Measurements from ENCODE around the gene WNT2B.
A peak's percentile ranks its signal among the peaks of the same experiment; 100 is the strongest.
"Not testable (repeated sequence)": the region's sequence is repeated elsewhere in the genome, so short reads cannot be mapped to it uniquely, and the experiment has no call there.

The WNT2B gene

DNA sequence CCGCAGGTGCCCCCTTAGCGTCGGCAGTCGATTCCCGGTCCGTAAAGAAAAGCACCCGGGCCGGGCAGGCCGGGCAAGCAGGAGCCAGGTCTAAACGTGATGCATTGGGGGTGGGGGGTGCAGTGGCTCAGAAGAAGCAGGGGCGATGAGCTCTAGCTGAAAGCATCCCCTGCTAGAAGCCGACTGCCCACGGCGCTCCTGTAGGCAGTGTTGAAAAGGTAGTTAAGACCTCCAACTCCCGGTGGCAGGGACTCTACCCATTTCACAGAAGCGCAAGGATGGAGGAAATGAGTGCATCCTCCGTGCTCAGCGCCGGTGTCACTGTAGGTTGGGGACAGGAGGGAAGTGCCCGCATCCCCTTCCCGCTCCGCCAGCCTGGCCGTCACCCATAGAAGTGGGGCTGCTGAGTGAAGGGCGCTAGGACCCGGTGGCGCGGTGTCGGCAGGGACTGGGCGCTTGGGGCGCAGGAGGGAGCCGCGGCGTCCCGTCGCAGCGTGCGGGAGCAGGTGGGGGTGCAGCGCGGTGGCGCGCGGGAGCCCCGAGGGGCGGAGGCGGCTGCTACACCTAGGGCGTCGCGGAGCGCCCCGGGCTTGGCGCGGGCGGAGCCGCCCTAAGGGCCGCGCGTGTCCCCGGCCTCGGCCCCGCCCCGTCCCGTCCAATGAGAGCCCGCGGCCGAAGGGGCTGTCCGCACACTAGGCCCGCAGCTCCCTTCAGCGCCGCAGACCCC, at the start of gene WNT2B:
Gene WNT2B, plus strand, starts transcription at position 688 of the 727 bp plus-strand sequence. CDS start 298 bp downstream, outside the sequence.
- DNase-seq: no peak

DNA sequence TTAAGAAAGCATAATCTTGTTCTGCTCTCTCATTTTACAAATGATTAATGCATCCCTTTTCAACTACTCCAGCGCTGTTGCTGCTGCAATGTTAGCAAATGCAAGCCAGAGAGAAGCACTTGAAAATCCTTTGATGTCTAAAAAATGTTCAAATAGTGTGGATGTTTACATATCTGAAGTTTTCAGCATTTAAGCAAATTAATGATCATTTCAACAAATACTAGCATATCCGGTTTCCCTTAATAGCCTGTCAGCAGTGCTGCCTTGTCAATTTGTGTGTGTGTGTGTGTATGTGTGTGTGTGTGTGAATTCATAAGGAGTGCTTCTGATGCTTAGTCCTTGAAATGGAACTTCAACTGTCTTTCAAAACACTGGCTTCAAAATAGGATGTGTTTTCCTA, 48.1 kb upstream of the WNT2B start:
- no peak for DNase-seq

DNA sequence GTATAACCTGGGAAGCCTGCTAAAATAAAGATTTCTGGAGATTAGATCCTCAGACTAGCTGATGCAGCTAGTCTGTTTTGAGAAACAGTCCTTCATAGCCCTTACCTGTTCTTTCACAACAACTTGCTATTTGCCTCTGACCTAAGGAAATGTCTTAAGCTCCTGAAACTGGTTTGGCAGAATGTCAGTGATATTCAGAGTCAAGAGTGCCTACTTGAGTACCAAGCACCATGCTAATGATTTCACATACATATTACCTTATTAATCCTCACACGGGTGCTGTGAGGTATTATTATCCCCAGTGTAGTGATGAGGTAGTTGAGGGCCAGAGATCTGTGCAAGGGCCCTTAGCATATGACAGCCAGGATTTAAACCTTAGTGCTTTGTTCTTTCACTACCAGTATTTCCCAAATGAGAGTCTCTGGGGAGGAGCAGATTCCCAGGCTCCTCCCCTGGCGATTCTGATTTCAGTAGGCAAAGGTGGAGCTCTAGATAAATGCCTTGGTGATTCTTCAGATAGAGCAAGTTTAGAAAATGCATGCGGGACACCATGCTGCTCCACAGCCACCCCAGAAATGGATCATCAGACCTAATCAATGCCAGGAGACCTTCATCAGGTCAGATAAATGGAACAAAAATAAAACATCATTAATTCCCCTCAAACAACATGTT, 47.4 kb upstream of the WNT2B start:
- DNase-seq: no peak

GRCh38 chr1:112462953-112463279, 45.8 kb upstream of the WNT2B start:
- no peak for DNase-seq

DNA sequence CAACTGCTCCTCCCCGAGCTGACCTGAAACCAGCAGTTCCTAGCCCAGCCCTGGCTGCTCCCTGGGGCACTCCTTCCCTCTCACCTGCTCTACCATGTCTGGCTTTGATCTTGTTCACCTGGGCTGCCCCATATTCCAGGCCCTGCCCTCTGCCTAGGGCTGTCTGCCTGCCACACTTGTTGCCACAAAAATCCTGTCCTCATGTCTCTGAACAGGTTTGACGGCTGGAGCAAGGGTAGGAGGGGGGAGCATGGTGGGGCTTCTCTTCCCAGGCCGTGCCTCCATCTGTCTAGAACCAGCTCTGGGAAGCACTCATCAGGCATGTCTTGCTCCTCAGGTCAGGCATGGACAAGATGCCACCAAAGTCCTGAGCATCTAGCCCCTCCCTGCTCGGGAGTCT, 44.3 kb upstream of the WNT2B start:
- DNase-seq: no peak

- DNase-seq: no peak
Observed at GRCh38 chr1:112465122-112465521, 43.6 kb upstream of the WNT2B start.

DNA sequence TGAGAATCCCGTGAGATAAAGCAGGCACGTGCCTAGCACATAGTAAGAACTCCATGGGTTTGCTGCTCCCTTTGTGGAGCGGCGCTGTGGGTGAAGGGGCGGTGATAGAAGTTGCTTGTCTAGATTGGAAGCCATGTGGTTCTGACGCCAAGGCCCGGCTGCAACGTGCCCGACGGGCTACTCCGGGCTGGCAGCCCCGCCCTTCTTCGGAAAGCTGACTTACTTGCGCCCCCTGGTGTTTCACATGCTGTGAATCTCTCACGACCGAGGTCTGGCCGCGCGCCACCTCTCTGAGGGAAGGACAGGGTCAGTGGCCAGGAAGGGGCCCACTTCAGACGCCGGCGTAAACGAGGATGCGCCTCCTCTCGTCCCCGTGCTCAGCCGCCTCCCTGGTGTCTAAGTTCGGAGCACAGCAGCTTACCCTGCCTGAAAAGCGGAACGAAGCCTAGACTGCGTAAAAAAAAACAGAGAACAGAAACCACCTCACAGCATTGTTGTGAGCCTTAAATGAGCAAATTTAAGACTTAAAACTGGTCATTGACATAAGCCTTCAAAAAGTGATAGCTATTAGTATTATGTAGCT, 42.6 kb upstream of the WNT2B start:
- DNase-seq: peak; percentile 70

GRCh38 chr1:112470324-112470723, 38.4 kb upstream of the WNT2B start:
- DNase-seq: not testable (repeated sequence)

DNA sequence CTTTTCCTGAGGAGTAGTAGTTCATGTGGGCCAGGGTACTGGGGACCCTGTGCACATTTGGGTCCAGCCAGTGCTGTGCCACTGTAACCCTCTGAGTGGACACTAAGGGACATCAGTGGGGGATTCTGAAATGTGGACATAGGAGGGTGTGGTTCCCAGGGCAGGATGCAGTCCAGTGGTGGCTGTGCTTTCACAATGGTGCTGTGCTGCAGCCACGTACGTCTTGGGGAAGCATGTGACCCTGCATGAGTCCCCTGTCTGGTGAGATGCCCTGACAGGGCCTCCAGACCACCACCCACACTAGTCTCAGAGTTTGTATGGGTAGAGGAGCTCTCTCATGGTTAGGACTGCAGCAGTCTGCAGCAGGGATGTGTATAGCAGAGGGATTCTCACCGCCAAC, 37.8 kb upstream of the WNT2B start:
- no peak for DNase-seq

DNA sequence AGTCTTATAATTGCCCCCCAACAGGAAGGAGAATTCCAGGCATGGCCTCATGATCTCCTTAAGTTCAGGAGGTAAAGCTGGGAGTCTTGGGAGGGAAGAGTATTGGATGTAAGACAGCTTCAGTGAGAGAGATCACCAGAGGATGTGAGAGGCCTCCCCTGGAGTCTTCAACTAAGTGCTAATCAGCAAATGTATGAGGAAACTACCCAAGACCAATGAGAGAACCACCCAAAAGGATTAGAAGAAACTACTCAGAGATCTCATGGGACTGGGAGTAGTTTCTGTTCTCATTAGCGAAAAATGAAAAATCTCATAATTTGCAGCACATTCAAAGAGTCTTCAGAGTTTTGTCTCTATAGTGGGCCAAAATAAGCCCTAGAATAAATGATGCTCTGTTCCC, 36.6 kb upstream of the WNT2B start:
- DNase-seq: no peak

- DNase-seq: no peak
Observed at GRCh38 chr1:112477550-112477949, 31.2 kb upstream of the WNT2B start.

GRCh38 chr1:112478314-112478713, 30.5 kb upstream of the WNT2B start:
- no peak for DNase-seq

- not testable (repeated sequence) for DNase-seq
Observed at GRCh38 chr1:112486063-112486462, 22.7 kb upstream of the WNT2B start.

DNA sequence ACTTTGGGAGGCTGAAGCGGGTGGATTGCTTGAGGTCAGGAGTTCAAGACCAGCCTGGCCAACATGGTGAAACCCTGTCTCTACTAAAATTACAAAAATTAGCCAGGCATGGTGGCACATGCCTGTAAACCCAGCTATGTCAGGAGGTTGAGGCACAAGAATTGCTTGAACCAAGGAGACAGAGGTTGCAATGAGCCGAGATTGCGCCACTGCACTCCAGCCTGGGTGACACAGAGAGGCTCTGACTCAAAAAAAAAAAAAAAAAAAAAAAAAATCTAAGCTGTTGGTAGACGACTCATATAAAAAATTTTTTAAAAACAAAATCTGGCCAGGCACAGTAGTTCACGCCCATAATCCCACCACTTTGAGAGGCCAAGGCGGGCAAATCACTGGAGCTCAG, 21.1 kb upstream of the WNT2B start:
- DNase-seq: not testable (repeated sequence)

DNA sequence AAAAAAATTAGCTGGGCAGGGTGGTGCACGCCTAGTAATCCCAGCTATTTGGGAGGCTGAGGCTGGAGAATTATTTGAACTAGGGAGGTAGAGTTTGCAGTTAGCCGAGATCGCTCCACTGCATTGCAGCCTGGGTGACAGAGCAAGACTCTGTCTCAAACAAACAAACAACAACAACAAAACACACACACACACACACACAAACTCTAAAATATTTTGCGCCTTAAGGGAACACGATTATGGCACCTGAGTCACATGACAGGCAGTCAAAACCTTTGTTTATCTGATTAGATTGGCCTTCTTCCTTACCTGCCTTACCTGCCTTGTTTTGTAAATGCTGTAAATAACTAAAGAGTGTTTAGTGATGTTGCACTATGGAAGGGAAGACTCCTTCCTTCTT, 20.6 kb upstream of the WNT2B start:
- DNase-seq: no peak

DNA sequence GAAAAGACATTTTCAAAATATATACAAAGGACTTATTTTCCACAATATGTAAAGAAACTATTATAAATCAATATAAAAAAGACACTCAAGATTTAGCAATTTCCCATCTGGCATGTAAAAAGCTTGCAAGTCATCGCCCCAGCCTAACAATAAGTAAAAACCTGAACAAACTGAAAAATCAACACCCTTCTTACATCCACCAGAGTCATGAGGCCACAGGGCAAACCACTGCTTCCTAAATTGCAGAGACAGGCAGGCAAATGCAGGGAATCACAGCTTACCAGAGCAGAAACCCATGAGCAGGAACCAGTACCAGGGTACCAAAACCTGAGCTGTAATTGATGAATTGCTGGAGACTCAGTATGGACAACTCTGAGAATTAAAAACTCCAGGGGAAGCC, 16.7 kb upstream of the WNT2B start:
- no peak for DNase-seq

DNA sequence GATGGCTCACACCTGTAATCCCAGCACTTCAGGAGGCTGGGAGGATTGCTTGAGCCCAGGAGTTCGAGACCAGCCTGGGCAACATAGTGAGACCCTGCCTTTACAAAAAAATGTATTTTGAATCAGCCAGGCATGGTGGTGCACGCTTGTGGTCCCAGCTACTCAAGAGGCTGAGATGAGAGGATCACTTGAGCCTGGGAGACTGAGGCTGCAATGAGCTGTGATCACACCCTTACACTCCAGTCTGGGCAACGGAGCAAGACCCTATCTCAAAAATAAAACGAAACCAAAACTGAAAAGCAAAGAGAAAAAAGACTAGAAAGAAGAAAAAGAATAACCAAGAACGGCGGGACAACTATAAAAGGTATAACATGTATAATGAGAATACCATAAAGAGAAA, 15.4 kb upstream of the WNT2B start:
- no peak for DNase-seq

DNA sequence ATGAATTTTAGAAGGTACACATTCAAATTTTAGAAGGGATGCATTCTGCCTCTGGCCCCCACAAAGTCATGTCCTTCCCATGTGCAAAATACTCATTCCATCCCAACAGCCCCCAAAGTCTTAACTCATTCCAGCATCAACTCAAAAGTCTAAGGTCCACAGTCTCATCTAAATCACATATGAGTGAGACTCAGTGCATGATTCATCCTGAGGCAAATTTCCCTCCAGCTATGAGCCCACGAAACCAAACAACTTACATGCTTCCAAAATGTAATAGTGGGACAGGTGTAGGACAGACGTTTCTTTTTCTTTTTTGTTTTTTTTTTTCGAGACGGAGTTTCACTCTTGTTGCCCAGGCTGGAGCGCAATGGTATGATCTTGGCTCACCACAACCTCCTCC, 12.5 kb upstream of the WNT2B start:
- DNase-seq: no peak

- DNase-seq: no peak
Observed at GRCh38 chr1:112501810-112502641, 6.7 kb upstream of the WNT2B start.

DNA sequence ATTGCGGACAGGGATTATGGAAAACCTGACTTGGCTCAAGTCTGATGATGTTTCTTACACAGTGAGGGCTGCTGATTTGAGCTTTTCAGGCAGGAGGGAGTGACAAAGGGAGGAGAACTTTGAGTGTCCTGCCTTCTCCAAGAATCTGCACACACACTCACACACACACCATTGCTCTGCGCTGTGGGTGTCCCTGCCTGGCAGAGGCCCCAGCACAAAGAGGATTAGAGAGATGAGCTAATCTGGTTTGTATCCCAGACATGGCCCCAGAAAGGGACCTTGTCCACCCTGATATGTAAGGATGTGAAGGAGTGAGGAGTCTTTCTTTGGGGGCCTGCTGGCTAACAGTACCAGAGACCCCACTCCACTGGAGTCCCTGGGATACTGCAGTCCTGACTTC, 5.9 kb upstream of the WNT2B start:
- no peak for DNase-seq

DNA sequence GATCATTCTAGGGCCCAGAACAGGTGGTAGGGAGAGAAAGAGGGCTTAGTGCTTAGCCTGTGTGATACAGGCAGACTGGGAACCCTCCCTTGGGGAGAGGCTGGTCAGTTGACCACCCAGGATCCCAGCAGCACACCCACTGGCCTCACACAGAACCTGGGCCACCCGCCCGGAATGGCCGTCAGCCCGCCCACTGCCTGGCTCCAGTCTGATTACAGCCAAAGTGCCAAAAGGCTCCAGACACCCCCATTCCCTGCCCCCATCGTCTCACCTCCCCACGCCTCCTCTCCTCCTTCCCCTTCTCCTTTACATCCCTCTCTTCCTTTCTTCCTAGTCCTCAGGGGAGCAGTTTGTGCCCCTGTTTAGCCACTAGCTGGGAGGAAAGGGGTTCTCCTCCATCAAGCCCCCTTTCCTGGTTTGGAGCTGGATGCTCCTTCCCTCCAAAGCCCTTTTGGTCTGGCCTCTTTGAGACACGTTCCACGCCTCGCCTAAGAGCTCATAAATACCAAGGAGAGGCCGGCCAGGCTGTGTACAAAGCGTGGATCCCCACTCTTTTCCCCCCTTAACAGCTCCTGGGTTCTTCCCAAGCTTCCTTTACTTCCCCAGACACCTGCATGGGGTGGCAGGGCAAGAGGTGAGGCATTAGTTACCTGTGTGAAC, 4.6 kb upstream of the WNT2B start:
- DNase-seq: no peak

- DNase-seq: no peak
Observed at GRCh38 chr1:112504661-112505399, 3.9 kb upstream of the WNT2B start.
